C4-2B (cell line): ENCODE data around the gene IQCE.

Experiments
- ZFX ChIP-seq: fragments of 450-650 bp; IDR thresholded peaks from 2 replicates; pipeline ENCODE4 v1.6.1; 2017
- TF ChIP-seq, protein P1 (sequence below): fragments of 450-650 bp; conservative IDR thresholded peaks from 2 replicates; pipeline ENCODE4 v1.5.1; 2017; ENCODE audit warnings: mild to moderate bottlenecking

DNA sequence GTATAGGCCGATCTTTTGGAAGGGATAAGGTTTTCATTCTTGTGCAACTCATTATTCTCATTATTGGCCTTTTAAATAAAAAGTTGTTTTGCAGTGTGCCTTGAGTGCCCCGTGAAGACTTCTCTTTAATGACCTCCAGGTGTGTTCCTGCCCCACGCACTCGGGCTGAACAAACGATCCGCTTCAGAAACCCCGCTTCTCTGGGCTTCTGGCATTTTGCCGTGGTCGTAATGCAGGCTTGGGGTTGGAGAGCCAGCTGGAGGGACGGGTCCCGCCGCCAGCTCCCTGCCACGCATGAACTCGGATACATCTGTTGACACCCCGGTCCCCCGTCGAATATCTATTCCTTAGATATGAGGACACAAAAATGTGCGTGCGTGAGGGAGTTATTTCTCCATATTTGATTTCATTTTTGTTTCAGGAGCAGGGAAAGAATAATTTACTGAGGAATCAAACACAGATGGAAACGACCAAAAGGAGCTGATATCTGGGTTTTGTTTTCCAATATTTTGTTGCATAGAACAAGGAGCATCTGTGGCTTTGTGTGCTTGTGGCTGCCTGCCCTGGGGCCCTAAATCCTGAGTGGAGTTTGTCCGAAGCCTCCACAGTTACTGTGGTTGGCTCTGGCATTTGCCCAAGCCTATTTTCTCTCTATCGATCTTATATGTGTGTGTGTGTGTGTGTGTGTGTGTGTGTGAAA is 56.0 kb downstream of the IQCE start:
- TF ChIP-seq, protein P1, sequence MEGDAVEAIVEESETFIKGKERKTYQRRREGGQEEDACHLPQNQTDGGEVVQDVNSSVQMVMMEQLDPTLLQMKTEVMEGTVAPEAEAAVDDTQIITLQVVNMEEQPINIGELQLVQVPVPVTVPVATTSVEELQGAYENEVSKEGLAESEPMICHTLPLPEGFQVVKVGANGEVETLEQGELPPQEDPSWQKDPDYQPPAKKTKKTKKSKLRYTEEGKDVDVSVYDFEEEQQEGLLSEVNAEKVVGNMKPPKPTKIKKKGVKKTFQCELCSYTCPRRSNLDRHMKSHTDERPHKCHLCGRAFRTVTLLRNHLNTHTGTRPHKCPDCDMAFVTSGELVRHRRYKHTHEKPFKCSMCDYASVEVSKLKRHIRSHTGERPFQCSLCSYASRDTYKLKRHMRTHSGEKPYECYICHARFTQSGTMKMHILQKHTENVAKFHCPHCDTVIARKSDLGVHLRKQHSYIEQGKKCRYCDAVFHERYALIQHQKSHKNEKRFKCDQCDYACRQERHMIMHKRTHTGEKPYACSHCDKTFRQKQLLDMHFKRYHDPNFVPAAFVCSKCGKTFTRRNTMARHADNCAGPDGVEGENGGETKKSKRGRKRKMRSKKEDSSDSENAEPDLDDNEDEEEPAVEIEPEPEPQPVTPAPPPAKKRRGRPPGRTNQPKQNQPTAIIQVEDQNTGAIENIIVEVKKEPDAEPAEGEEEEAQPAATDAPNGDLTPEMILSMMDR, result no peak
- TF ChIP-seq ZFX, result no peak
